ENCODE data around the gene GRK4.

GRCh38 chr4:3021627-3022026 is 58.3 kb downstream of the GRK4 start:
- TF ChIP-seq POLR2A (IDR thresholded peaks at IDR 0.05; ENCODE audit: extremely low read depth, insufficient read length): no peak
- TF ChIP-seq MAX (IDR thresholded peaks at IDR 0.05; ENCODE audit: low read depth, low read length): no peak
- no peak for TF ChIP-seq CTCF (IDR thresholded peaks at IDR 0.05; ENCODE audit: low read depth, low read length)

All from NB4 (cell line).